ENCODE results near the gene RHOBTB1. TPM values are rescaled to one million over a fixed set of nuclear protein-coding genes. Genes with fewer than 3 reads are reported as not detected.
"Not testable (repeated sequence)": the region's sequence is repeated elsewhere in the genome, so short reads cannot be mapped to it uniquely, and the experiment has no call there.

Gene RHOBTB1
- total RNA-seq, 2 experiments from 2014 or later, result not detected

- POLR2A ChIA-PET, result interaction anchor here (0.7 kb wide), 1 partner anchor 12 kb away, joined by 3 read pairs; no protein-coding TSS in a partner anchor
- BruUV-seq (replicated peaks), result no TSS peak
These were observed 97.8 kb downstream of the RHOBTB1 start for GRCh38 chr10:60846173-60846572.

GRCh38 chr10:60845038-60845437 is 98.9 kb downstream of the RHOBTB1 start:
- no peaks in the 10 kb centered on the region for H3K36me3 ChIP-seq (ENCODE audit: insufficient read depth, low read length)
- TF ChIP-seq EZH2phosphoT487 (IDR thresholded peaks at IDR 0.05; ENCODE audit: borderline replicate concordance, low read depth, low read length), result no peak
- no peak for TF ChIP-seq CTCF (conservative IDR thresholded peaks at IDR 0.05; ENCODE audit: low read length)
- no peak overlapping the region for H2AFZ ChIP-seq (ENCODE audit: low read length)
- no peak overlapping the region for H3K4me3 ChIP-seq (ENCODE audit: low read depth, low read length, poor library complexity, severe bottlenecking)
- H3K27ac ChIP-seq (ENCODE audit: low read depth, low read length, poor library complexity, severe bottlenecking), result no peak overlapping the region
- H3K4me1 ChIP-seq (ENCODE audit: insufficient read depth, low read length, poor library complexity, severe bottlenecking), result no peaks in the 10 kb centered on the region
- no peaks in the 10 kb centered on the region for H3K79me2 ChIP-seq (ENCODE audit: insufficient read depth, low read depth, low read length)
- no TSS peak for BruUV-seq (replicated peaks)
- ChIA-PET POLR2A (interaction anchor here (0.9 kb wide), 1 partner anchor 34 kb away, joined by 3 read pairs; no protein-coding TSS in a partner anchor), CTCF (ENCODE audit: unreplicated experiment) (no interaction called here)
- H3K9me3 ChIP-seq (ENCODE audit: low read length), result no peaks in the 10 kb centered on the region
- H4K20me1 ChIP-seq (ENCODE audit: insufficient read depth, low read length), result no peaks in the 10 kb centered on the region
- intact Hi-C loops (cut with micrococcal nuclease; ENCODE audit: unreplicated experiment), result no loop called here
- no peak overlapping the region for H3K4me2 ChIP-seq (ENCODE audit: low read length)
- DNase-seq (ENCODE audit: low spot score), result no peak
- H3K9me2 ChIP-seq (ENCODE audit: insufficient read depth, low read length), result no peaks in the 10 kb centered on the region

More at GRCh38 chr10:60846173-60846572, 97.8 kb downstream of the RHOBTB1 start:
- intact Hi-C loops (cut with micrococcal nuclease; ENCODE audit: unreplicated experiment), result no loop called here
- TF ChIP-seq EZH2phosphoT487 (IDR thresholded peaks at IDR 0.05; ENCODE audit: borderline replicate concordance, low read depth, low read length), result no peak
- no peak for TF ChIP-seq CTCF (conservative IDR thresholded peaks at IDR 0.05; ENCODE audit: low read length)
- CTCF ChIA-PET (ENCODE audit: unreplicated experiment), result no interaction called here
- DNase-seq (ENCODE audit: low spot score), result no peak
- Histone ChIP-seq H2AFZ (ENCODE audit: low read length) (no peak overlapping the region), H4K20me1 (ENCODE audit: insufficient read depth, low read length) (no peaks in the 10 kb centered on the region), H3K4me1 (ENCODE audit: insufficient read depth, low read length, poor library complexity, severe bottlenecking) (no peaks in the 10 kb centered on the region), H3K4me3 (ENCODE audit: low read depth, low read length, poor library complexity, severe bottlenecking) (no peak overlapping the region), H3K36me3 (ENCODE audit: insufficient read depth, low read length) (no peaks in the 10 kb centered on the region), H3K27ac (ENCODE audit: low read depth, low read length, poor library complexity, severe bottlenecking) (no peak overlapping the region), H3K9me2 (ENCODE audit: insufficient read depth, low read length) (no peaks in the 10 kb centered on the region), H3K4me2 (ENCODE audit: low read length) (no peak overlapping the region), H3K9me3 (ENCODE audit: low read length) (no peaks in the 10 kb centered on the region), H3K79me2 (ENCODE audit: insufficient read depth, low read depth, low read length) (no peaks in the 10 kb centered on the region)

- Histone ChIP-seq H3K27ac (ENCODE audit: low read depth, low read length, poor library complexity, severe bottlenecking) (no peak overlapping the region), H3K9me2 (ENCODE audit: insufficient read depth, low read length) (no peaks in the 10 kb centered on the region), H3K79me2 (ENCODE audit: insufficient read depth, low read depth, low read length) (no peaks in the 10 kb centered on the region), H2AFZ (ENCODE audit: low read length) (no peak overlapping the region), H3K4me2 (ENCODE audit: low read length) (no peak overlapping the region), H3K36me3 (ENCODE audit: insufficient read depth, low read length) (no peaks in the 10 kb centered on the region), H3K4me3 (ENCODE audit: low read depth, low read length, poor library complexity, severe bottlenecking) (no peak overlapping the region), H3K4me1 (ENCODE audit: insufficient read depth, low read length, poor library complexity, severe bottlenecking) (no peaks in the 10 kb centered on the region), H4K20me1 (ENCODE audit: insufficient read depth, low read length) (no peaks in the 10 kb centered on the region), H3K9me3 (ENCODE audit: low read length) (no peaks in the 10 kb centered on the region)
- POLR2A ChIA-PET, result interaction anchor here (0.9 kb wide), 1 partner anchor 240 kb away, joined by 4 read pairs; no protein-coding TSS in a partner anchor
- CTCF ChIA-PET (ENCODE audit: unreplicated experiment), result no interaction called here
- no peak for DNase-seq (ENCODE audit: low spot score)
- intact Hi-C loops (cut with micrococcal nuclease; ENCODE audit: unreplicated experiment), result no loop called here
- BruUV-seq (replicated peaks), result no TSS peak
- TF ChIP-seq EZH2phosphoT487 (IDR thresholded peaks at IDR 0.05; ENCODE audit: borderline replicate concordance, low read depth, low read length) (no peak), CTCF (conservative IDR thresholded peaks at IDR 0.05; ENCODE audit: low read length) (no peak)
These were observed 101.3 kb downstream of the RHOBTB1 start for GRCh38 chr10:60842694-60843093.

DNA sequence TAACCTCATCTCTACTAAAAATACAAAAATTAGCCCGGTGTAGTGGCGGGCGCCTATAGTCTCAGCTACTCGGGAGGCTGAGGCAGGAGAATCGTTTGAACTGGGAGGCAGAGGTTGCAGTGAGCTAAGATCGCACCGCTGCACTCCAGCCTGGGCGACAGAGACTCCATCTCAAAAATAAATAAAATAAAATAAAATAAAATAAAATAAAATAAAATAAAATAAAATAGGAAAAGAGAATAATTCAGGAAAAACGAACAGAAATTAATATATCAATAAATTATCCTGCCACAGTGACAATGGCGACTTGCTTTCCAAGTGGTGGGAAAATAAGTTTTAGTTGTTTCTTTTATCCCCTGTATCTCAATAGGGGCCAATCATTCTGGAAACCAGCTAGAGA is 102.8 kb downstream of the RHOBTB1 start:
- BruUV-seq (replicated peaks); H3K27ac ChIP-seq (ENCODE audit: low read depth, low read length, poor library complexity, severe bottlenecking); H3K9me2 ChIP-seq (ENCODE audit: insufficient read depth, low read length); H3K4me3 ChIP-seq (ENCODE audit: low read depth, low read length, poor library complexity, severe bottlenecking); DNase-seq (ENCODE audit: low spot score); H4K20me1 ChIP-seq (ENCODE audit: insufficient read depth, low read length); H3K4me2 ChIP-seq (ENCODE audit: low read length); H2AFZ ChIP-seq (ENCODE audit: low read length); H3K9me3 ChIP-seq (ENCODE audit: low read length); H3K4me1 ChIP-seq (ENCODE audit: insufficient read depth, low read length, poor library complexity, severe bottlenecking); intact Hi-C loops (cut with micrococcal nuclease; ENCODE audit: unreplicated experiment); H3K79me2 ChIP-seq (ENCODE audit: insufficient read depth, low read depth, low read length); H3K36me3 ChIP-seq (ENCODE audit: insufficient read depth, low read length): not testable (repeated sequence)
- ChIA-PET POLR2A (interaction anchor here (0.7 to 1.3 kb wide), 3 partner anchors 18 to 34 kb away, joined by 3 to 4 read pairs (median 4); no protein-coding TSS in a partner anchor), CTCF (ENCODE audit: unreplicated experiment) (interaction anchor here (0.6 kb wide), 1 partner anchor 36 kb away, joined by 3 read pairs; no protein-coding TSS in a partner anchor)

Measured in OCI-LY7 (cell line).